ENCODE results near the gene PRODH2.

DNA sequence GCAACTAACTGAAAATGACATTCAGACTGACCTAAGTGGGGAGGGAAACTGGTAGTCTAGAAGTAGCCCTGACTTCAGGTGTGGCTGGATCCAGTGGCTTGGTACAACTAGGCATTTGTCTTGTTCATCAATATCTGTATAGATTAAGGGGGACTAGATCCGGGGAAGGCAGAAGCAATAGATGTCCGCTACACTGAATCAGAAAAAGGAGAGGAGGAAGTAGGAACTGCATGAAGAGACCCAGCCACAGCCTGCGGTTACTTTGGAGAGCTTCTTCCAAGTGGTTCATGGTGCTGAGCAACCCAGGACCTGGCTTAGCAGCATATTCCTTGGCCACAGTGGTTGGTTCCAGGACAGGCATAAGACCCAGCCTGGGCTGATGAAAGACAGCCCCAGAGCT, 9.9 kb upstream of the PRODH2 start:
- TF ChIP-seq, protein P1, sequence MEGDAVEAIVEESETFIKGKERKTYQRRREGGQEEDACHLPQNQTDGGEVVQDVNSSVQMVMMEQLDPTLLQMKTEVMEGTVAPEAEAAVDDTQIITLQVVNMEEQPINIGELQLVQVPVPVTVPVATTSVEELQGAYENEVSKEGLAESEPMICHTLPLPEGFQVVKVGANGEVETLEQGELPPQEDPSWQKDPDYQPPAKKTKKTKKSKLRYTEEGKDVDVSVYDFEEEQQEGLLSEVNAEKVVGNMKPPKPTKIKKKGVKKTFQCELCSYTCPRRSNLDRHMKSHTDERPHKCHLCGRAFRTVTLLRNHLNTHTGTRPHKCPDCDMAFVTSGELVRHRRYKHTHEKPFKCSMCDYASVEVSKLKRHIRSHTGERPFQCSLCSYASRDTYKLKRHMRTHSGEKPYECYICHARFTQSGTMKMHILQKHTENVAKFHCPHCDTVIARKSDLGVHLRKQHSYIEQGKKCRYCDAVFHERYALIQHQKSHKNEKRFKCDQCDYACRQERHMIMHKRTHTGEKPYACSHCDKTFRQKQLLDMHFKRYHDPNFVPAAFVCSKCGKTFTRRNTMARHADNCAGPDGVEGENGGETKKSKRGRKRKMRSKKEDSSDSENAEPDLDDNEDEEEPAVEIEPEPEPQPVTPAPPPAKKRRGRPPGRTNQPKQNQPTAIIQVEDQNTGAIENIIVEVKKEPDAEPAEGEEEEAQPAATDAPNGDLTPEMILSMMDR (IDR thresholded peaks at IDR 0.05): no peak
- no peak for TF ChIP-seq POLR2A (IDR thresholded peaks at IDR 0.05)
